ENCODE data around the gene IQCB1. TPM values are rescaled to one million over a fixed set of nuclear protein-coding genes. Genes with fewer than 3 reads are reported as not detected.

Gene IQCB1
- total and polyA plus RNA-seq, 9 of the 15 experiments (the other 6 are each of a cell fraction or from before 2014, with no cell fraction given) = 21.1 to 38.1 (median 27.5) TPM

- Histone ChIP-seq H3K4me3 (no peak overlapping the region), H3K27me3 (ENCODE audit: control insufficient read depth in 2 of 2, insufficient read depth in 2 of 2, low read length in 2 of 2) (no peaks in the 10 kb centered on the region), H3K9ac (ENCODE audit: insufficient read depth in 1 of 2, low read depth in 2 of 2, low read length in 2 of 2) (no peak overlapping the region), H3K4me1 (replicated peaks in 1 of 2; ENCODE audit: control insufficient read depth in 2 of 2, insufficient read depth in 2 of 2, low read length in 2 of 2) (no peaks in the 10 kb centered on the region), H2AFZ (ENCODE audit: low read depth, low read length) (no peak overlapping the region), H3K79me2 (ENCODE audit: control insufficient read depth, insufficient read depth, low read length) (peaks cover 30% of the 10 kb centered on the region), H3K4me2 (ENCODE audit: insufficient read depth, low read length) (no peak overlapping the region), H3K9me3 (replicated peaks; ENCODE audit: control insufficient read depth, insufficient read depth, low read depth, low read length) (no peaks in the 10 kb centered on the region), H3K36me3 (ENCODE audit: control insufficient read depth, insufficient read depth, low read length) (no peaks in the 10 kb centered on the region), H3K9me1 (ENCODE audit: control insufficient read depth, insufficient read depth, low read length) (no peaks in the 10 kb centered on the region), H3K27ac (ENCODE audit: extremely low read depth, low read depth, low read length) (no peak overlapping the region), H4K20me1 (replicated peaks; ENCODE audit: control insufficient read depth, insufficient read depth, low read length) (no peaks in the 10 kb centered on the region)
- no TSS peak for BruUV-seq (replicated peaks)
- ChIA-PET POLR2A (no interaction called here), CTCF (ENCODE audit: low intra/inter-chr PET ratio) (no interaction called here)
- 81% methylated on average over 2 of the region's 2 CpGs for WGBS (ENCODE audit: insufficient coverage, low coverage, missing lambda C conversion rate)
- TF ChIP-seq RREB1 (CRISPR knock-in tag; IDR thresholded peaks at IDR 0.05) (no peak), FIP1L1 (IDR thresholded peaks at IDR 0.05; ENCODE audit: low read depth, low read length, poor library complexity, severe bottlenecking) (no peak), EWSR1 (IDR thresholded peaks at IDR 0.05; ENCODE audit: borderline replicate concordance, low read depth, partially characterized antibody) (no peak), MBD1 (CRISPR knock-in tag; IDR thresholded peaks at IDR 0.05) (no peak), TCF7L2 (IDR thresholded peaks at IDR 0.05; ENCODE audit: low read depth, low read length) (no peak), CHAMP1 (IDR thresholded peaks at IDR 0.05) (no peak), PURB (CRISPR knock-in tag; IDR thresholded peaks at IDR 0.05; ENCODE audit: low read depth) (no peak), IRF2 (CRISPR knock-in tag; IDR thresholded peaks at IDR 0.05) (no peak), MED1 (CRISPR knock-in tag; IDR thresholded peaks at IDR 0.05; ENCODE audit: borderline replicate concordance) (no peak)
- TF ChIP-seq, protein P1, sequence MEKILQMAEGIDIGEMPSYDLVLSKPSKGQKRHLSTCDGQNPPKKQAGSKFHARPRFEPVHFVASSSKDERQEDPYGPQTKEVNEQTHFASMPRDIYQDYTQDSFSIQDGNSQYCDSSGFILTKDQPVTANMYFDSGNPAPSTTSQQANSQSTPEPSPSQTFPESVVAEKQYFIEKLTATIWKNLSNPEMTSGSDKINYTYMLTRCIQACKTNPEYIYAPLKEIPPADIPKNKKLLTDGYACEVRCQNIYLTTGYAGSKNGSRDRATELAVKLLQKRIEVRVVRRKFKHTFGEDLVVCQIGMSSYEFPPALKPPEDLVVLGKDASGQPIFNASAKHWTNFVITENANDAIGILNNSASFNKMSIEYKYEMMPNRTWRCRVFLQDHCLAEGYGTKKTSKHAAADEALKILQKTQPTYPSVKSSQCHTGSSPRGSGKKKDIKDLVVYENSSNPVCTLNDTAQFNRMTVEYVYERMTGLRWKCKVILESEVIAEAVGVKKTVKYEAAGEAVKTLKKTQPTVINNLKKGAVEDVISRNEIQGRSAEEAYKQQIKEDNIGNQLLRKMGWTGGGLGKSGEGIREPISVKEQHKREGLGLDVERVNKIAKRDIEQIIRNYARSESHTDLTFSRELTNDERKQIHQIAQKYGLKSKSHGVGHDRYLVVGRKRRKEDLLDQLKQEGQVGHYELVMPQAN (IDR thresholded peaks at IDR 0.05; ENCODE audit: borderline replicate concordance) = no peak
- ATAC-seq (no peak), DNase-seq (ENCODE audit: extremely low read depth in 1 of 4, low spot score in 3 of 4) (no peak), FAIRE-seq (no peak)
- in situ Hi-C loops (cut with MboI) = no loop called here
- intact Hi-C loops (cut with micrococcal nuclease) = no loop called here
Measured at GRCh38 chr3:121740896-121741295, 94.0 kb downstream of the IQCB1 start.

Data from K562 (cell line).